ENCODE results near the gene CACNA1C. TPM values are rescaled to one million over a fixed set of nuclear protein-coding genes. Genes with fewer than 3 reads are reported as not detected.

The CACNA1C gene
- total RNA-seq, 1 donor from 2014 or later = 201 TPM

DNA sequence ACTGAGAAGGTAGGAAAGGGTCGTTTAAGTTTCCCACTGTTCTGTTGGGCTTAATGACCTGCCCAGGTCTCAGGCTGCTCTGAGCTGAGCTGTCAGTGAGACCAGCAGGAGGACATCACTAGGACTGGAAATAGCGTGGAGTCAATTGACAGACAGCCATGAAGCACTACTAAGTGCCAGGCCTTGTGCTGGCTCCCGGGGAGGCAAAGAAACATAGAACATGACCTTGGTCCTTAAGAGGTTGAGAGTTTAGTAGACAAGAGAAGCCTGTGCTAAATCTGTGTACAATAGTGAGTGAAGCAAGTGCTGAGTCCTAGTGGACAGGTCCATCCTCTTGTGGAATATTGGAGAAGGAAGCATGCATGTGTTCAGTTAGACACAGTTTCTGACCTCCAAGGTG is 239.2 kb downstream of the CACNA1C start:
- DNase-seq (no peak), ATAC-seq (peak; percentile 51)
- intact Hi-C loops (cut with micrococcal nuclease) = no loop called here

DNA sequence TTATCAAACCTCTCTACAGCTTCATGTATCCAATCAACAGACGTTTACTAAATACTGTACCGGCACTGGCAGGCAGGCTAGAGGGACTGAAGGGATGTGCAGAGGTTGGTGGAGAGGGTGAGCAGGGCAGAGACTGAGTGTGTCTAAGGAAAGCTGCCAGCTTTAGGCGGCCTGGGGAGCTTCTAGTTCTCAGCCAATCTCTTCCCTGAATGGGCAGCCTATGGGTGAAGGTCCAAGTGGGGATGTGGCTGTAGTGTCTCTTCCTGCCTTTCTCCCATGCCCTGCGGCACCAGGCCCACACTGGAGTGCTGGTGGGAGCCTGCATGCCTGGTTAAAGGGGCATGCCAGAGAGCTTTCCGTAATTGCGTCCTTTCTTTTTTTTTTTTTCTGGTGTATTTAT is 239.8 kb downstream of the CACNA1C start:
- intact Hi-C loops (cut with micrococcal nuclease) = no loop called here
- no peak for DNase-seq

DNA sequence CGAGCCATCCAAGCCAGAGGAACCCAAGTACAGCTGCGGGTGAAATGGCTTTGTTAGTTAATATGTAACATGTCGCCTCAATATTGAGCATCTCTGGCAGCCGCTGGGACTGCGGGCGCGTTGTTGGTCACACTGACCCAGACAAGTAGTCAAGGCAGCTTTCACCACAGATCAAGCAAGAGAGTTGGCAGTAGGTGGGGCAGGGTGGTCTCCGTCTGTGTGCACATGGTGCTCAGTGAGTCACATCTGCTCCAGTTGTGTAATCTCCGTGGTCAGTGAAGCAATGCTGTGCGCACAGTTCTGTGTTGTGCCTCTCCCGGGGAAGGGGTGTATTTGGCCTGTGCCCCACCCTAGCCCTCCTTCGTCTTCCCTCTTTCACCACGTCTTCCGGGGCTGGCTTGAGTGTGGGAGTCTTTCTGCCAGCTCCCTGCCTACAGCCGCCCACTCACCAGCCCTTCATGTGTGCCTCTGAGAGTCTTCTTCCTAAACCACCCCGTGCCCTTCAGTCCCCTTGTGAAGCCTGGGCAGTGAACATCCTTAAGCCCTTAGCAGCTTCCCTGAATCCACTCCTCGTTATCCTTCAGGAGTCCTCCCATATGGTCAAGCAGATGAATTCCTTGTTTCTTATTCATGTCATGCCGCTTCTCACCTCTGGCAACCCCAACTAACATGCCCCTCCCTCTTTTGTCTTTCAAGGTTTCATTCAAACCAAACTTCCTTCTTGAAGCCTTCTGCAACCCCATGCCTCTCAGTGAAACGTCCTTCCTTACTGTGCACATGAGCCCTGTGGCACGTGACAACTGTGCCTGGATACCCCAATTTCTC is 242.1 kb downstream of the CACNA1C start:
- DNase-seq = no peak
- intact Hi-C loops (cut with micrococcal nuclease) = no loop called here
- peak; percentile 1 for ATAC-seq

More for the DNA sequence above, 239.8 kb downstream of the CACNA1C start:
- peak; percentile 34 for ATAC-seq

GRCh38 chr12:2295941-2296461 is 243.2 kb downstream of the CACNA1C start:
- ATAC-seq (no peak), DNase-seq (no peak)
- intact Hi-C loops (cut with micrococcal nuclease) = no loop called here

- no peak for DNase-seq
- intact Hi-C loops (cut with micrococcal nuclease) = no loop called here
- ATAC-seq = peak; percentile 57
Measured at GRCh38 chr12:2297004-2297403, 244.2 kb downstream of the CACNA1C start.

DNA sequence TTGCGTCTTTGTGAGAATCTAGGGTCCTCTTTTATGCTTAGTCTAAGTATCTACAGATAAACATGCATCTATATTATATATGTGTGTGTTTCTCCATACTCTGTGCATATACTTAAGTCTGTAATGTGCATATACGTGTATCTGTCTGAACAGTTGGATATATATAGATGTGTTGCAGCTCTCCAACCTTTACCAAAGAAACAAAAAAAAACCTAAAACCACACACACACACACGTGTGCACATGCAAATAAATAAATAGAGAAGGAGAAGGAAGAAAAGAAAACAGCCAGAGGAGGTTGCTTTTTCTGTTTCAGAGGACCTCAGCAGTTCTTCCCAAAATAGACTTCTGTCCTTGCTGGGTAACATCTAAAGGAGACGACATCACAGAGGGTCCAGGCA is 244.9 kb downstream of the CACNA1C start:
- no peak for DNase-seq
- ATAC-seq = no peak
- intact Hi-C loops (cut with micrococcal nuclease) = no loop called here

DNA sequence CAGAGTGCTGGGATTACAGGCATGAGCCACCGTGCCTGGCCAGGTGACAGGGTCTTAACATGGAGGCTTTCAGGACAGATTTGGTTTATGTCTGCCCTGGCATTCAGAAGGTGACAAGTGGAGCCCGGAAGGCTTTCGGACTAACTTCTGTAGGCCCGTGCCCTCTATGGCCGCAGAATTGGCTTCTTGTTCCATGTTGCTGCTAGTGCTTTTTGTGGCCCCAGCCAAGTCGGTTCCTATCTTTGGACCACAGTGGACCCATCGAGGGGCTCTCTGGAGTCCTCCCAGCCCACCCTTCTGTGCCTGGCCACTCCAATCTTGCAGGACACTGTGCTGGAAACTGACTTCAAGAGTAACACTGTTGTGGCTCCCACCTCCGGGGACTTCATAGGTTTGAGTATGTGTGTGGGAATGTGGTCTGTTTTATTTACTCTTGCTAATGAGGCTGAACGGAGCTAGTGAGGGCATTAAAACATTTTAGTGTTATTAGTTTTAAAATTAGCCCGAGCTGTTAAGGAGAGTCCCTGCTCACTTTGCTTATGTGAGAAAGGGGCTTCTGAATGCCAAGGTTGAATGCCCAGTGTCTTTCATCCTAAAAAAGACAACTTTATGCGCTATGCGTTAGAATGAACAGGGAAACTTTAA is 245.9 kb downstream of the CACNA1C start:
- DNase-seq = no peak
- intact Hi-C loops (cut with micrococcal nuclease) = no loop called here
- no peak for ATAC-seq

DNA sequence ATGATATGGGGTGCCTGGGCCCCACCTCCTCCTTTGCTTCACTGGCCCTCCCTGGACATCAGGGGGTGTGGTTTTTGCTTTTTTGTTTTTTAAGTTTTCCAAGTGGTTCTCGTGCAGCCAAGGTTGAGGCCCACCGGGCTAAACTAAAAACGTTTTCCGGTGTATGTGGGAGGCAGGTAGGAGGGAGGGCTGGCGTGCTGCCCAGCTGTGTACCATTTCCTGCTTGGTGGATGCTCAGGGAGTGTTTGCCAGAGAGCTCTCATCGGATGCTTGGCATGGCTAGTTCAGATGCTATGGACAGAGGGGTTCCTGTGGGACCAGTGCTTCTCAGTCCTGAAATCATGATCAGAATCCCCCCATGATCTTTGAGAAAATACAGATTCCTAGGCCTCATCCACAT is 246.4 kb downstream of the CACNA1C start:
- intact Hi-C loops (cut with micrococcal nuclease) = no loop called here
- DNase-seq = peak; percentile 70
- no peak for ATAC-seq

DNA sequence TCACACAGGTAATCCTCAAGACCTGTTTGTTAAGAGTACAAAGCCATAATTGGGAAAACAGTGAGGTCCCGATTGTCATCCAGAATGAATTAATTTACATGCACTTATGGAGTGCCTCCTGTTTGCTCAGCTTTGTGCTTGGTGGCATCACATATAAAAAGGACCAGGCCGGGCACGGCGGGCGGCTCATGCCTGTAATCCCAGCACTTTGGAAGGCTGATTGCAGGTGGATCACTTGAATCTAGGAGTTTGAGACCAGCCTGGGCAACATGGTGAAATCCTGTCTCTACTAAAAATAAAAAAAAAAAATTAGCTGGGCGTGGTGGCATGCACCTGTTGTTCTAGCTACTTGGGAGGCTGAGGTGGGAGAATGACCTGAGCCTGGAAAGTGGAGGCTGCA is 247.4 kb downstream of the CACNA1C start:
- DNase-seq = no peak
- no peak for ATAC-seq
- intact Hi-C loops (cut with micrococcal nuclease) = no loop called here

DNA sequence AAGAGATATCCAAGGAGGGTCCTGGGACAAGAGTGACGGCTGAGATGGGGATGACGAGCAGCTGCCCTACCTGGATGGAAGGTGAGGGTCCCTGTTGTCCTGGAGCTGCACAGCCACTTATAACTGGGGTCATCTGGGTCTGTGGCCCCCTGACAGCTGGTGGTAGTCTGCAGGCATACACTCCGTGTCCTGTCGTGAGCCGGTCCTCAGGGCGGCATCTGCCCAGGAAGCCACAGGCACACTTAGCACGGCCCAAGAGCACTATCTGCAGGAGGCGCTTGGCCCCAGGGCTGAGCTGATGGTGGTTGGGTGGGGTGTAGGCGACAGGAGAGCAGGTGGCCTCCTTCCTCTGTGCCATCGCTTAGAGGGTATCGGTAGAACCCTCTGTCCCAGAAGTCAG is 248.1 kb downstream of the CACNA1C start:
- ATAC-seq (no peak), DNase-seq (no peak)
- intact Hi-C loops (cut with micrococcal nuclease) = no loop called here

GRCh38 chr12:2301531-2302461 is 249.0 kb downstream of the CACNA1C start:
- DNase-seq (peak; percentile 77), ATAC-seq (peak; percentile 74)
- intact Hi-C loops (cut with micrococcal nuclease) = no loop called here

DNA sequence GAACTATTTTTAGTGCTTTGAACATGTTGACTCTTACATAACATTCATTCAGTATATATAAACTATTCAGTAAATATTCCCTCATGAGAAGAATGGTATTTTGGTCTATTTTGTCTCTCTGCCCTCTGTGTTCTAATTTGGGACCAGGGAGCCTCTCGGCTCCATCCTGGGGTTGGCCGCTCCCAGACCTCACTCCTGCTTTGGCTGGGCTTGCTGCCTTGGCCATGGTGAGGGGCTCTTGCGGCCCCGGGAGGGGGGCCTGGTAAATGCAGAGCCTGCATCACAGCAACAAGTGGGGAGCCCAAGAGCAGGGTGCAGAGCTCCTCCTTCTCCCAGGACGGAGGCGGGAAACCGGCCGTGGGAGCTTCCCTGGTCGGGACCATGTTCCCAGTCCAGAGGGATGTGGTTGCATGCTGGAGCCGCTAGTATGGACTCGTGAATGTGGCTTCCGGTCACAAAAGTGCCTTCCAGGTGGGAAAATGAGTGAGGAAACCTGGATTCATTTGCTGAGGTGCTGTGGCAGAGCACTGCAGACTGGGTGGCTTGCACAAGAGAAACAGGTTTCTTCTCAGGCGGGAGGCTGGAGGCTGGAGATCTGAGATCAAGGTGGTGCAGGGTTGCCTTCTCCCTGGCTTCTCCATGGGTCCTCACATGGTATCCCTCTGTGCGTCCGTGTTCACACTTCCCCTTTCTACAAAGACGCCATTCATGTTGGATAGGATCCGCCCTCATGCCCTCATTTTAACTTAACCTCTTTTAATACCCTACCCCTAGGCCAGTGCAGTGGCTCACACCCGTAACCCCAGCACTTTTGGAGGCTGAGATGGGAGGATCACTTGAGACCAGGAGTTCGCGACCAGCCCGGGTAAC is 250.2 kb downstream of the CACNA1C start:
- intact Hi-C loops (cut with micrococcal nuclease) = no loop called here
- DNase-seq (no peak), ATAC-seq (peak; percentile 23)

DNA sequence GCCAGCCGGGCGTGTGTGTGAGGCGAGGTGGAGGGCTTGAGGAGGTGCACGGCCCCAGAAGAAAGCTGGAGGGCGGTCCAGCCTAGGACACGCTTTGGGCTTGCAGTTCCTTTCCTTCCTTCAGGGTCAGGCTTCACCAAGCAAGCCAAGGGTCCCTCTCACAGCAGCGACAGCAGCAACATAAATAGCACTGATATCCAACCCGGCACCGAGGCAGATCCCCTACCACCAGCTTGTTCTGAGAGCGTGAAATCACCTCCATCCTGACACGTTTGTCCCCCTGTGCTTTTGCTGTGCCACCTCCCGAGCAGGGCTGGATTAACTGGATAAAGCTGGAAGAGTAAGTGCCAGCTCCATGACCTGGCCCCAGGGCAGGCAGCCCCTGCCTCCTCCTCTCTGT is 251.4 kb downstream of the CACNA1C start:
- no peak for DNase-seq
- intact Hi-C loops (cut with micrococcal nuclease) = no loop called here
- no peak for ATAC-seq

DNA sequence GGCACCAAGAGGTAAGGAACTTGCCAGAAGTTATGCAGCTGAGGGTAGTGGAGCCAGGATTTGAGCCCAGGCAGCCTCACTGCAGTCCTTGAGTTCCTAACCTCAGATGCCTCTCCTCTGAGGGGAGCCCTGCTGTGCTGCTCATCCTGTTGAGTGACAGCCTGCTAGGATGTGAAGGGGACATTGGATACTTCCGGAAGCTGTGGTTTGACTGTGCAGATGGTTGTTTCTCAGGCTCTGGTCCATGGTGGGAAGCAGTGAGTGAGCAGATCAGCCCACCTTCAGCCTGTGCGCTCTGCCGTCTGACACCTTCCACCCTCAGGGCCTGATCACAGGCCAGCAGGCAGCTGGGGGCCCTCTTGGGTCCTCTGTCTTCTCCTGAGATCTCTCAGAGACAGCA is 253.2 kb downstream of the CACNA1C start:
- DNase-seq = no peak
- intact Hi-C loops (cut with micrococcal nuclease) = no loop called here
- ATAC-seq = peak; percentile 7

DNA sequence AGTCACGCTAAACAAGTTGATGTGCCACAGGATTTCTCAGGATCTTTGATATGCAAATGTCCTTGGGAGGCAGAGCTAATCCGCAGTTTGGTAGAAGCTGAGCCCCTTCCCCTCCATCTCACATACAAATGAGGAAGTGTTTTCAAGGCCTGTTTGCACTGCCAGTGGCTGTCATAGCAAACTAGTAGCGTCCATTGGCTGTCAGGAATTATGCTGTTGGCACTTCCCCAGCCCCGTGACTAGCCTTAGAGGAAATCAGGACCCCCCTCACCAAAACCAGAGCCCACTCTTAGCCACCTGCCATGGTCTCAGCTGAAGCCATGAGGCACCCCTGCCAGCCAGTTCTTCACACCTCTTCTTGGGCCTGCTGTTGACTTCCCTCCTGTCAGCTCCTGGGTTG is 253.9 kb downstream of the CACNA1C start:
- ATAC-seq (no peak), DNase-seq (no peak)
- intact Hi-C loops (cut with micrococcal nuclease) = no loop called here

GRCh38 chr12:2307550-2307949 is 254.8 kb downstream of the CACNA1C start:
- no peak for ATAC-seq
- DNase-seq = no peak
- intact Hi-C loops (cut with micrococcal nuclease) = no loop called here

GRCh38 chr12:2309647-2310046 is 256.9 kb downstream of the CACNA1C start:
- no peak for ATAC-seq
- intact Hi-C loops (cut with micrococcal nuclease) = no loop called here
- DNase-seq = no peak

DNA sequence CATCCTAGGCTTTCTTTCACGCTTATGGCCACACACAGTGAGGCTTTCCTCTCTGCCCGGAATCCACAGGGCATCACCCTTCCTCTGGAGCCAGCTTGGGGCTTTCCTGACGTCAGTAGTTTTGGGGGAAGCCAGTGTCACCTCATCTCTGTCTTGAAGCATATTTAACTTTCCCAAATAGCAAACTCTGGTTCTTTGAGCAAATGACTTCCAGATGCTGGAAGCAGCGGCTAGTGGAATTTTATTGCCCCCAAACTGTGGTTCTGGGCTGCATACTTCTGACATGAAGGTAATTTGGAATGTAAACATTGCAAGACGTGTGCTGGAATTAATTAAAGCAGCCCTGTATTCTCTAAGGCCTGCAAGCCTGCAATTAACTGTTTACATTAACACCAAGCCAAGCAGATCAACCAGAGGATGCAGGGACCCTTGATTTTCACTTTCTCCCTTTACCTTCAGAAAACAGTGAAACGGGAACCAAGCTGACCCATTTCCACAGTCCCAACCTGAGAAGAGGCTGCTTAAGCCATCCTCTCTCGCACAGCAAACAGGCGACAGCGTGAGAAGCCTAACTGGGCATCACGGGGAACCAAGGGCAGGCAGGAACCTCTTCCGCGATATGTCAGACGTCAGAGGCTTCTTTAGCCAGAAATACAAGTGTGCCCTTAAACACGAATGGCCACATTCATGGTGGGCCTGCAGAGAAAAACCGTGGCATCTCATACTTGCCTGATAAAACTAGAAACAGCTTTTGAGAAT is 258.4 kb downstream of the CACNA1C start:
- ATAC-seq (no peak), DNase-seq (no peak)
- intact Hi-C loops (cut with micrococcal nuclease) = no loop called here

Data from left ventricle myocardium superior (tissue), 1 donor.